Measurements from ENCODE around the gene MEN1. TPM values are rescaled to one million over a fixed set of nuclear protein-coding genes. Genes with fewer than 3 reads are reported as not detected.

MEN1 gene
- total RNA-seq, 2 donors from 2014 or later, result 7.2 to 9.8 TPM

DNA sequence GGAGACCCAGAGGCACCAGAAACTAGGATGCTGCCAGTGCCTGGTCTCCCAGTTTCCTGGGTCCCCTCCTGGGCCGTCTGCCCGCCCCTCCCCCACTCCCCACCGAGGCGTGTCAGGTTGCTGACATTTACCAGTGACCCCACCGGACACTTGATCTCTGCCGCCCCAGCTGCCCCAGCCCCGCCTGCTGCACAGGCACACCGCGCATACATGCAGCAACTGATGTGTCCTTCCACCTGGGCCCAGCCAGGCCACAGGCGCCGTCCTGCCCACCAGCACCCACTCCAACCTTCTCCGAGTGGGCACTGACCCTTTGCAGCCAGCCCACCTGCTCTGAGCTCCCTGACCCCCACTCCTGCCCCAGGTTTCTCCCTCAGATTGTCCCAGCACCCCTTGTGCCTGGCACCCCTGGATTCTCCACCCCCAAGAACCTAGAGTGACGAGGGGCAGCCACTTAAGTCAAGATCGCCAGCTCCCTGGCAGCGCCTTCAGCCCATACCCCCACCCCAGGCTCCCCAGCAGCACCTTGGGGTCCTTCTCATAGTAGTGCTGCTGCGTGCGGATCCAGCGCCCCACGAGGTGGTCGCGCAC is 51.1 kb downstream of the MEN1 start:
- Histone ChIP-seq H3K4me3 (peak overlapping the region; percentile 31 to 46), H3K36me3 (peaks cover 15% of the 10 kb centered on the region), H3K27ac (peak overlapping the region; percentile 81 to 83), H3K9me3 (no peaks in the 10 kb centered on the region), H3K27me3 (no peaks in the 10 kb centered on the region), H3K4me1 (peaks cover 2 to 57% of the 10 kb centered on the region in 2 donors)
- no peak for DNase-seq (ENCODE audit: low spot score)
- TF ChIP-seq, protein P1, sequence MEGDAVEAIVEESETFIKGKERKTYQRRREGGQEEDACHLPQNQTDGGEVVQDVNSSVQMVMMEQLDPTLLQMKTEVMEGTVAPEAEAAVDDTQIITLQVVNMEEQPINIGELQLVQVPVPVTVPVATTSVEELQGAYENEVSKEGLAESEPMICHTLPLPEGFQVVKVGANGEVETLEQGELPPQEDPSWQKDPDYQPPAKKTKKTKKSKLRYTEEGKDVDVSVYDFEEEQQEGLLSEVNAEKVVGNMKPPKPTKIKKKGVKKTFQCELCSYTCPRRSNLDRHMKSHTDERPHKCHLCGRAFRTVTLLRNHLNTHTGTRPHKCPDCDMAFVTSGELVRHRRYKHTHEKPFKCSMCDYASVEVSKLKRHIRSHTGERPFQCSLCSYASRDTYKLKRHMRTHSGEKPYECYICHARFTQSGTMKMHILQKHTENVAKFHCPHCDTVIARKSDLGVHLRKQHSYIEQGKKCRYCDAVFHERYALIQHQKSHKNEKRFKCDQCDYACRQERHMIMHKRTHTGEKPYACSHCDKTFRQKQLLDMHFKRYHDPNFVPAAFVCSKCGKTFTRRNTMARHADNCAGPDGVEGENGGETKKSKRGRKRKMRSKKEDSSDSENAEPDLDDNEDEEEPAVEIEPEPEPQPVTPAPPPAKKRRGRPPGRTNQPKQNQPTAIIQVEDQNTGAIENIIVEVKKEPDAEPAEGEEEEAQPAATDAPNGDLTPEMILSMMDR (IDR thresholded peaks at IDR 0.05), result no peak

DNA sequence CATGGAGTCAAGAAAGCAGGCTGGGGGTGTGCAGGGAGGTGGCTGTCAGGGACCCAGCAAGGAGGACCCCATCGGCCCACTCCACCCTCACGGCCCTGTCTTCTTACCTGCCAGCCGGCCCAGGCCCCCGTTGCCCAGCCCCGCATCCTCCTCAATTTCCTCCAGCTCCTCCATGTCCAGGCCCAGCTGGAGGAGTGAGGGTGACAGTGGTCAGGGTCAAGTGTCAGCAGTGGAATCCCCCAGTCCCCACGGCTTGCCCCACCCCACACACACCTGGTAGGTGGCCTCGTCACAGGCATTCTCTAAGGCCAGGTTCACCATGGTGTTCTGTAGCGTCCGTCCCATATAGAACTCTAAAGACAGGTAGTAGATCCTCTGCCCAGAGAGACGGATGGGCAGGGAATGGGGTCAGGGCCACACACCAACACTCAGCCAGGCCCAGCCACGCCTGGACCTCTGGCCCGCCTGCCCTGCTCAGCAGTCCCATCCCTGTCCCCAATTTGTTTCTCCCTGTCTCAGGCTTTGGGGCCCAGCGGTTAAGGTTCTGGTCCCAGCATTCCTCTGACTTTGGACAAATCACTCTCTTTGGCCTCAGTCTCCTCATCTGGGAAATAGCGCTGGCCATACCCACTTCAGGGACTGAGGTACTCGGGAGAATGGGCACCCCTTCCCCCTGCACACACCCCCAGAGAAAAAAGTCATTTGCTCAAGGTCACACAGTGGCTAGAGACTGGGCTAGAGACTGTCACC is 51.8 kb downstream of the MEN1 start:
- peak overlapping the region in 1 of 2 donors; percentile 46 for H3K4me3 ChIP-seq
- DNase-seq (ENCODE audit: low spot score), result no peak
- no peaks in the 10 kb centered on the region for H3K27me3 ChIP-seq
- no peaks in the 10 kb centered on the region for H3K9me3 ChIP-seq
- H3K4me1 ChIP-seq, result peaks cover 2 to 50% of the 10 kb centered on the region in 2 donors
- TF ChIP-seq, protein P1 (IDR thresholded peaks at IDR 0.05), result no peak
- peak overlapping the region; percentile 81 to 83 for H3K27ac ChIP-seq
- H3K36me3 ChIP-seq, result peaks cover 8% of the 10 kb centered on the region

- TF ChIP-seq, protein P1 (IDR thresholded peaks at IDR 0.05), result no peak
- Histone ChIP-seq H3K9me3 (no peaks in the 10 kb centered on the region), H3K27ac (no peak overlapping the region), H3K27me3 (no peaks in the 10 kb centered on the region), H3K4me3 (no peak overlapping the region), H3K4me1 (peaks cover 0 to 42% of the 10 kb centered on the region in 2 donors), H3K36me3 (no peaks in the 10 kb centered on the region)
- no peak for DNase-seq (ENCODE audit: low spot score)
Observed at GRCh38 chr11:64757549-64758329, 52.6 kb downstream of the MEN1 start.

DNA sequence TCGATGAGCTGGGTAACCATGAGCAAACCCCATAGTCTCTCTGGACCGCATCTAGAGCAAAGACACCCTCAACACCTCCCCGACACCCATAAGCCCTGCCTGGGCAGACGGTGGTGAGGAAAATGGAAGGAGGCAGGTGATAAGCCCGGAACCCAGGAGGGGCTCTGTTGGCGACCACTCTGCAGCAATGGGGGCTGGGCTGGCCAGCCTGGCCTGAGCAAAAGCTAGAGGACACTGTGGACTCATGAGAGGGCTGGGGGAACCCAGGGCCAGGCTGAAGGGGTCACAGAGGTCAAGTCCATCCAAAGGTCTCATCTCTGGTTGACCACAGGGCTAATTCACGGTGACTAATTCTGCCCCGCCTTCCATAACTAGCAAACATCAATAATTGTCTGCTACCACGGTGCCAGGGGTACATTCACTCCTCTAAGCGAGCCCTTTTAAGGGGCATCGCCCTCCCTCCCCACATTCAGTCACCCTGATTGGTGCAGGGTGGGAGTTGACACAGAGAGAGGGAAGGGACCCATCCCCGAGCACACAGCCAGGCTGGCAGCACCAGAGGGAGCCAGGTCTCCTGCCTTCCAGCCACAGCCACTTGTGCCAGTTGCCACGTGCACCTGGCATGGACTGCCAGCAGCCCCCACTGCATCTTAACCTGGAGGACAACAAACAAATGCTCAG is 54.5 kb downstream of the MEN1 start:
- no peak overlapping the region for H3K4me3 ChIP-seq
- H3K36me3 ChIP-seq, result peaks cover 13% of the 10 kb centered on the region
- no peaks in the 10 kb centered on the region for H3K9me3 ChIP-seq
- no peaks in the 10 kb centered on the region for H3K27me3 ChIP-seq
- no peak for DNase-seq (ENCODE audit: low spot score)
- TF ChIP-seq, protein P1 (IDR thresholded peaks at IDR 0.05), result no peak
- no peak overlapping the region for H3K27ac ChIP-seq
- H3K4me1 ChIP-seq, result peaks cover 0 to 24% of the 10 kb centered on the region in 2 donors

GRCh38 chr11:64754919-64755662 is 55.3 kb downstream of the MEN1 start:
- no peaks in the 10 kb centered on the region for H3K27me3 ChIP-seq
- H3K36me3 ChIP-seq, result peaks cover 13% of the 10 kb centered on the region
- DNase-seq (ENCODE audit: low spot score), result no peak
- H3K27ac ChIP-seq, result no peak overlapping the region
- no peaks in the 10 kb centered on the region for H3K9me3 ChIP-seq
- TF ChIP-seq, protein P1 (IDR thresholded peaks at IDR 0.05), result no peak
- peaks cover 0 to 17% of the 10 kb centered on the region in 2 donors for H3K4me1 ChIP-seq
- H3K4me3 ChIP-seq, result no peak overlapping the region
